GM15510 (cell line): ENCODE measurements around the gene VAT1.

Source experiments
- POLR2A ChIP-seq: IDR thresholded peaks from 3 replicates; pipeline ENCODE4 v1.6.1; 2011; ENCODE audit warnings: borderline replicate concordance; ENCODE audit not compliant: insufficient read length; ENCODE audit errors: extremely low read depth

Gene VAT1

DNA sequence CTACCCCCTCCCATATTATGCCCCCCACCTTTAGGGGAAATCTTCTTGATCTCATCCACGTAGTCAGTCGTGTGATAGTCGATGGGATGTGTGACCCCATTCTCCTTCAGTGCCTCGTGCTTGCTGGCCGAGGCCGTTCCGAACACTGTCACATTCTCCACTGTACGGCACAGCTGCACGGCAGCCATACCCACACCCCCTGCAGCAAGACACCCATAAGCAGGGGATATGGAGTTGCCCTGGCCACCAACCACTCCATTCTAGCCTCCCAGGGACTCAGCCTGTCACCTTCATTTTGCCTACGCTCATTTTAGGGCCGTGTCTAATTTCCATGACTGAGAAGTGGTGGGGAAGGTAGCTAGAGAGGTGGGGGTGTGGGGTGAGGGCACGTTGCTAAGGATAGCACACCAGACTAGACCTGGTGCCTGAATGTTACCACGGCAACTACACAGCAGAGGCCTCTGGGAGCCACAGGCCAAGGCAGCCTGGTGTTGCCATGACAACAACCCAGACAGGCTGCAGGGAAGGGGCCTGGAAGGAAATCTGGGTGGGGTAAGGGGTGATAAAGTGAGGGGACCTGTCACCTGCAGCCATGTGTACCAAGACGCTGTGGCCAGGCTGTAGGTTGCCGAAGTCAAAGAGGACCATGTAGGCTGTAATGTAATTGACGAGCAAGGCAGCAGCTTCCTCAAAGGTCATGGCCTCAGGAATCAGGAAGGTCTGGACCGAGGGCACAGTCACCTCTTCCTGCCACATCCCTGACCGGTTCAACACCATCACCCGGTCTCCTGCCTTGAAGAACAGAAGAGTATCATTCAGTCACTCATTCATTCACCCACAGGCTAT lies 4.0 kb downstream of the VAT1 start:
- TF ChIP-seq POLR2A = no peak

DNA sequence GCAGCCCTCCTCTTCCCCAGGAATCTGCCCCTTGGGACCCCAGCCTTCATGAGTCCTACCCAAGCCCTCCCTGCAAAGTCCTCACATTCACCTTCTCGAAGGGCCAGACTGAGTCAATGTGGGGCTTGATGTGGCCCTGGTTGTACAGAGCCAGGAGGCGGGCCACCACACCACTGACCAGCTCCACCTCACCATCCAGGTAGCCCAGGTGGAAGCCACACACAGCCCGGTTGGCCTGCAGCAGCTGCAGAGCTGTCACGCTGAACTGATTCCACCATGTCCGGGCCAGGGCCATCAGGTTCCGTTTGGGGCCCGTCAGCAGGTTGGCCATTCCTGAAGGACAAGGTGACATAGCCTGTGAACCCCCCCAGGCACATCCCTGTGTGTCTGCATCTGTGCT lies 6.0 kb downstream of the VAT1 start:
- no peak for TF ChIP-seq POLR2A

DNA sequence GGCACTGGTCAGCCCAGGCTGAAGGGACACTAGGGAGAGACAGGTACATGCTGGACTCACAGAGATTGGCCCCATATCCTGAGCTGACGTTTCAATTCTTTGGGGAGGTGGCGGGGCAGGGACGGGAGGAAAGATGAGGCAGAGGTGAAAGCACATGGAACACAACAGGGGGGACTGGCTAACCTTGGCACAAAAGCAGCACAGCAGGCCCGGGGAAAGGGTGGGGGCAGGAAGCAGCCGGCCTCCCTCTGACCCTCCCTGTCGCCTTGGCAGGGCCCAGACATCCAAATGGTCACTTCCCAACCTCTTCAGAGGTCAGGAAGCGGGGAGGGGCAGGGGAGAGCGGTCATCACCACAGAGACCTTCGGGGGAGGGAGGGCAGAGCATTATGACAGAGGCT lies 6.6 kb downstream of the VAT1 start:
- TF ChIP-seq POLR2A = no peak

DNA sequence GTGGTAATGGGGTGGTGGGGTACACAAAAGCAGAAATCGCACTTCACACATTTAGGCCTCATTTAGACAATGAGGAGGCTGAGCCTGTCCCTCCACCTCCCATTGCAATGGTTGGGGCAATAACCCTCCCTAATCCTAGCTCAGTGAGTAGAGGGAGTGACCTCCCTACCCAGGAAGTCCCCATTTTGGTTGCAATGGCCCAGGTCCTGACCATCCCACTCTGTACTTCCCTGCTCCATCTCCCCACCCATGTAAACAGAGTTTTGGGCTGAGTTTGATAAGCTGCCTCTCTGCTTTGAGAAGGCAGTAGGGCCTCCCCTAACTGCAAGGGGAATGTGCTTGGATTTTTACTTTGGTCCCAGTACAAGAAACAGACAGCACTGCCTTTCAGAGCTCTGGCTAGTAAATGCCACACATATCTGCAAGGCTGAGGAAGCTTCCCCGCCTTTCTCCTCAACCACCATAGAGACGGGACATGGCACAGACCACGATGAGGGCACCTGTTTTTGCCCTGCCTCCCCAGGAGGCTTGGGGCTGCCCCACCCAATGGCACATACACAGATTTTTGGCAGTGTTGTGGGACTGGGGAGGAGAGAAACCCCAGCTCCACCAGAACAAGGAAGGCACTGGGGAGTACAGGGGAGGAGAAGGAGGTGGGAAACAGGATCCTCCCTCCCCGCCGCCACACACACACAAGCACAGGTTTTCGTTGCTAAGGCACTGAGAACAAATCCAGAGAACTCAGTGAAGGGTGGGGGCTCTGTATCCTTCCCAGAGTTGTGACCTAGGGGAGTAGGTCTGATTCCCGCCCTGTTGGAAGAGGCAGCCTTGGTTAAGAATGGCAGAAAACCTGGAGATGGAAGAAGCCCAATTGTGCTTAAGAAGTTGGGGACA lies 7.3 kb downstream of the VAT1 start:
- TF ChIP-seq POLR2A = no peak

DNA sequence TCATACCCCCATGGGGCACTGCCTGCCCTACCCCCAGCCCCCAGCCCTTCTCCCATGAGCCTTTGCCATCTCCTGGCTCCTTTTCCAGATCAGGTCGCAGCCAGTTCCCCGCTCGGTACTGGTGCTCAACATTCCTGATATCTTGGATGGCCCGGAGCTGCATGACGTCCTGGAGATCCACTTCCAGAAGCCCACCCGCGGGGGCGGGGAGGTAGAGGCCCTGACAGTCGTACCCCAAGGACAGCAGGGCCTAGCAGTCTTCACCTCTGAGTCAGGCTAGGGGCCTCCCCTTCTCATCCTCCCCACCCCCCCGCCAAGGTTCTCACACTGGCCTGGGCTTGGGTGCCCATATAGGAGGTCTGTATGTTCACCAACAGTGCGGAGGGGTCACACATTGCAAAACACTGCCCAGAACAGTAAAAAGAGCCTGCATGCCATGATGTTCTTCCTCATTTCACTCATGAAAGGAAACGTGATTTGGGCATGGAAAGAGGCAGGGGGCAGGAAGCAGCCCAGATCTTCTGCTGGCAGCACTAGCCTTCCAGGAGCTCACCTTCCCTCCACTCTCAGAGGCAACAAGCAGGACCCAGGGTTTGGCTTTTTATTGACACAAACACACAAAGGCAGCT lies 8.1 kb downstream of the VAT1 start:
- TF ChIP-seq POLR2A = no peak

DNA sequence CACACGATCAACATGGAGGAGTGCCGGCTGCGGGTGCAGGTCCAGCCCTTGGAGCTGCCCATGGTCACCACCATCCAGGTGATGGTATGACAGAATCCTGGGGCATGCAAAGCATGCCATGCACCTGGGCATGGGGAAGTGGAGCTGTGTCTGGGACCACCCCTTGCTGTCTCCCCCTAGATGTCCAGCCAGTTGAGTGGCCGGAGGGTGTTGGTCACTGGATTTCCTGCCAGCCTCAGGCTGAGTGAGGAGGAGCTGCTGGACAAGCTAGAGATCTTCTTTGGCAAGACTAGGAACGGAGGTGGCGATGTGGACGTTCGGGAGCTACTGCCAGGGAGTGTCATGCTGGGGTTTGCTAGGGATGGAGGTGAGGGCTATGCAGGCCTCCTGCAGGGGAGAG lies 8.9 kb downstream of the VAT1 start:
- TF ChIP-seq POLR2A = no peak

DNA sequence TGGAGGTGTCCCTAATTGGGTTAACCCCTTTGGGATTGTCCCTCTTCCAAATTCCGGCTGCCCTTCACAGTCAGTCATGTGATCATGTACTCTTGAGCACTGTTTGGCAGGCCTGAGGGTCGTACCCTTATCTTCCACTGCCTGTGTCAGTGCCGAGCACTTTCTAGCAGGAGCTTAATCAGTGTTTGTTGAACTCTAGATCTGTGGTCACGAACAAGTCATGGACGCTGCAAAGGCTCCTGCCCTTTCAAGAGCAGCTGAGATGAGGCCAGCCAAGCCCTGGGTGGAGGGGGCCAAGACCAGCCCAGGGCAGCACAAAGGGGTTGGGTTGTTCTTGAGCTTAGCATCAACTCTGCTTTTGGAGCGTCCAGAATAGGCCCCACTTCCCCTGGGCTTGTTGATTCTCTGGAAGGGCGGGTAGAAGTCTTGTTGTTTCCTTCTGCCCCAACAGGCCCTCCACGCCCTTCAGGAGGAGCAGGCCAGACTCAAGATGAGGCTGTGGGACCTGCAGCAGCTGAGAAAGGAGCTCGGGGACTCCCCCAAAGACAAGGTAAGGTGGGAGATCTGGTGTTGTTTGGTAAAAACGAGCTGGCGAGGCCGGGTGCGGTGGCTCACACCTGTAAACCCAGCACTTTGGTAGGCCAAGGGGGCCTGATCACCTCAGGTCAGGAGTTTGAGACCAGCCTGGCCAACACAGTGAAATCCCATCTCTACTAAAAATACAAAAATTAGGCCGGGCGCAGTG lies 10.3 kb downstream of the VAT1 start:
- no peak for TF ChIP-seq POLR2A

DNA sequence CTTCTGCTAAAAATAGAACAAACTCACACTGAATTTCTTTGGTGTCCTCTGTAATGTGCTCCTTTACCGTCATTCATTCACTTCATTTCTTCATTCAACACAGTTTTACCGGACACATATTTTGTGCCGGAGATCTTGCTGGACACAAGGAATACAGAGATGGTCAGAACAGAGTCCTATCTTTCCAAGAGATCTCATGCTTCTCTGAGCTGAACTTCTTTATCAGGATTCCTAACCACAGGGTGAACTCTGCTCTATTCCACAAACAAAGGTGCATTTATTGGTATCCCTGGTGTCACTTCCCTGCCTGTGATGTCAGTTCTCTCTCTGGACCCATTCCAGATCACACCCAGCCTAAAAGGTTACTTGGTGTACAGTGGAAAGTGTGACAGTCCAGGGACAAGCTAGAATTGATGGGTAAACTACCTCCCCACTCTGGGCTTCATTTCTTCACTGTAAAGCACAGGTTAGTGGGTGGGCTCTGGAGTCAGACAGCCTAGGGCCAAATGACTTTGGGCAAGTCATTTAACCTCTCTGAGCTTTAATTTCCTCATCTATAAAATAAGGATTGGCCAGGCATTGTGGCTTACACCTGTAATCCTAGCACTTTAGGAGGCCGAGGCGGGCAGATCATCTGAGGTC lies 11.4 kb downstream of the VAT1 start:
- no peak for TF ChIP-seq POLR2A

DNA sequence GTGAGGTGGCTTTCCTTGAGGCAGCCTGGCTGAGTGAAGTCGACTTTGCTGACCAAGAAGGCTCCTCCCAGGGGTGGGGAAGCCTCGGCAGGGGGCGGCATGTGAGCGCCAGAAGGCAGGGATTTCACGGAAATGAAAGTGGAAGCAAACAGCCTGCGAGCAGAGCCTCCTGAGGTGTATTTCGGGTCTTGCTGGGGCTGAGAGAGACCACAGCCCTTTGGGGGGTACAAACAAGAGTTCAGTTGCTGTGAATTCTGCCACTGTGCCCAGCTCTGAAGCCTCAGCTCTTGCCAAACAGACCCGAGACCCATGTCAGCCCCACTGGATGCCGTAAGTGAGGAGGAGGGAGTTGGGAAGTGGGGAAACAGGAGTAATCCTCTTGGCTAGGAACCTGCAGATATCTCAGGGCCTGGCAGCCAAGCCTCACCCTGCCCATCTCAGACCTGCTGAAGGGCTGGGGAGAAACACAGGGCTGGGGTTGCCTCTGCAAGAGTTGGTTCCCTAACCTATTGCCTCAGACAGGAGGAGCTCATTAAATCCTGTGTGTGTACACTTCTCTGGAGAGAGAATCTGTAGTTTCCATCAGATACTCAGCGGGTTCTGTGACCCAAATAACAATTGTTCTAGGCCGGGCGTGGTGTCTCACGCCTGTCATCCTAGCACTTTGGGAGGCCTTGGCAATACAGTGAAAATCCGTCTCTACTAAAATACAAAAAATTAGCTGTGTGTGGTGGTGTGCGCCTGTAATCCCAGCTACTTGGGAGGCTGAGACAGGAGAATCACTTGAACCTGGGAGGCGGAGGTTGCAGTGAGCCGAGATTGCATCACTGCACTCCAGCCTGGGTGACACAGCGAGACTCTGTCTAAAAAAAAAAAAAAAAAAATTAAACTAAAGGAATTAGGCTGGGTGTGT lies 15.3 kb downstream of the VAT1 start, which contains the start of gene IFI35:
TSS of gene IFI35 (plus strand) at position 146 of the 913 bp plus-strand sequence. CDS start at position 310, 164 bp downstream.
- TF ChIP-seq POLR2A = peak; percentile 62

DNA sequence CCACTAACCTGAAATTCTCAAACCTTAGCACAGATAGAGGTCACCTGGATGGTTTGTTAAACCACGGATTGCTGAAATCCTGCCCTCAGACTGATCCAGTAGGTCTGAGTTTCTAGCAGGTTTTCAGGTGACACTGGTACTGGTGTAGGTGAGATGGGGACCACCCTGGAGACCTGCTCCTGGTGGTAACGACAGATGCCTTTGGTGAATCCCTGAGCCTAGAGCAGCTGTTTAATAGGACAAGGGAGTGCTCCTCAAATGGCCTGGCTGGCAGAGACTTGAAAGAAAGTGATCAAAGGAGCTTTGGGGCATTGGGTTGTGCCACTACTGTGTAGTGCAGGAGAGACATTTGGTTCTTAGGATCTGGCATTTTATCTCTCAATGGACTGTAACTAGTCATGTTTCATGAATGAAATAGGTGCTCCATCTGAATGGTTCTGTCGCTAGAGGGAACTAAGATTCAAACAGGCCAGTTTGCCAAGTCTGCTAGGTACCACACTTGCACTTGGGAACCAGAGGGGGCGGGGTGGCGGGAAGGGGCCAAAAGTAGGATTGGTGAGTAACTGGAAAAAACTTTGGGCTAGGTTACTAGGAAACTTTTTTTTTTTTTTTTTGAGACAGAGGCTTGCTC lies 18.5 kb downstream of the VAT1 start:
- no peak for TF ChIP-seq POLR2A

DNA sequence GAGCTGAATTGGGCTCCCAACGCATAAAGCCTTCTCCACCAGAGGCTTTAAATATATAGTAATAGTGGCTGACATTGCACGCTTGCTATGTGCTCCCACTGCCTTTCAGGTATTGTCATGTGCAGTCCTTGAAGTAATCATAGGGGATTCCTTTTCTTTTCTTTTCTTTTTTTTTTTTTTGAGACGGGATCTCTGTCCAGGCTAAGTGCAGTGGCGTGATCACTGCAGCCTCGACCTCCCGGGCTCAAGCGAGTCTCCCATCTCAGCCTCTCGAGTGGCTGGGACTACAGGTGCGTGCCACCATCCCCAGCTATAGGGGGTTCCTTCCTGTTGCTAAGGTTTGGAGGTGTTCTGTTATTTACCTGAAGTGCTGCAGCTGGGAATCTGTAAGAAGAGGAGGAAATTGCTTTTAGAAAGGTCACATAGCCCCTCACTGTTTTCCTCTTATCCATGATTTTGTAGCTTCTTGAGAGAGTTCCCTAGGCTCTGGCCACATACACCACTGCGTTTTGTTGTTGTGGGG lies 23.1 kb downstream of the VAT1 start:
- no peak for TF ChIP-seq POLR2A
